ENCODE data around the gene KRTAP10-9.
"Not testable (repeated sequence)": the region's sequence is repeated elsewhere in the genome, so short reads cannot be mapped to it uniquely, and the experiment has no call there.

GRCh38 chr21:44661567-44661966, 34.7 kb downstream of the KRTAP10-9 start:
- TF ChIP-seq CTCF (conservative IDR thresholded peaks at IDR 0.05 in 1 of 2, IDR thresholded peaks at IDR 0.05 in 1 of 2; ENCODE audit: low read depth in 1 of 2, low read length in 2 of 2); EZH2 (IDR thresholded peaks at IDR 0.05; ENCODE audit: low read length, missing control alignments): not testable (repeated sequence)

Measured in fibroblast of lung (primary cell).